MM.1S (cell line): ENCODE data around the gene TRIM39.

Source experiments
- EZH2 ChIP-seq: fragments of 300-600 bp; sonication (generic); optimal IDR thresholded peaks from 2 replicates; pipeline ENCODE3; 2017; ENCODE audit warnings: low read depth, mild to moderate bottlenecking, antibody characterized with exemption, low read length, mixed read lengths
- TF ChIP-seq, protein P1 (sequence below): fragments of 300-600 bp; sonication (generic); IDR thresholded peaks from 2 replicates; pipeline ENCODE4 v1.5.1; 2016; ENCODE audit warnings: antibody characterized with exemption, low read length, mixed read lengths

DNA sequence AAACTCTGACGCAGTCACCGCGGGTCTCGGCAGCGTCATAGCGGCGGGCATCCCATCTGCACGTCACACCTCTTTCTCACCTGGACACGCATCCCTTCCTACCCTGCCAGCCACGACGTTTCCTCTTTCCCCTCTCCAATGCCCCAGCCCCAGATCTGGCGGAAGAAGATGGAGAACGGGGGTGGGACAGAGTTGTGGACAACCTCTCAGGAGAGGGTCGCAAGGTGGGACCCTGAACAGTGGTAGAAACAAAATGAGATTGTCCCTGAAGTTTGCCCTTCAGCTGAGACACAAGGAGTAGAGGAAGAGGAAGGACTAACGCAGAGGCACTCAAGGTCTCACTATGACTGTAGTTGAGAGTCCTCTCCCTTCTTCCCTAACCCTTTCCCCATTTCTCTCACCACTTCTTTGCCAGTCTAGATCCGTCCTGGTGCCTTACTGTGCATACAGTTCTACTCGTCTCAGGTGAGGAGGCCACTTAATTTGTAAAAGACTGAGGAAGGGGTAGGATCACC, 562 bp downstream of the TRIM39 start:
- TF ChIP-seq, protein P1, sequence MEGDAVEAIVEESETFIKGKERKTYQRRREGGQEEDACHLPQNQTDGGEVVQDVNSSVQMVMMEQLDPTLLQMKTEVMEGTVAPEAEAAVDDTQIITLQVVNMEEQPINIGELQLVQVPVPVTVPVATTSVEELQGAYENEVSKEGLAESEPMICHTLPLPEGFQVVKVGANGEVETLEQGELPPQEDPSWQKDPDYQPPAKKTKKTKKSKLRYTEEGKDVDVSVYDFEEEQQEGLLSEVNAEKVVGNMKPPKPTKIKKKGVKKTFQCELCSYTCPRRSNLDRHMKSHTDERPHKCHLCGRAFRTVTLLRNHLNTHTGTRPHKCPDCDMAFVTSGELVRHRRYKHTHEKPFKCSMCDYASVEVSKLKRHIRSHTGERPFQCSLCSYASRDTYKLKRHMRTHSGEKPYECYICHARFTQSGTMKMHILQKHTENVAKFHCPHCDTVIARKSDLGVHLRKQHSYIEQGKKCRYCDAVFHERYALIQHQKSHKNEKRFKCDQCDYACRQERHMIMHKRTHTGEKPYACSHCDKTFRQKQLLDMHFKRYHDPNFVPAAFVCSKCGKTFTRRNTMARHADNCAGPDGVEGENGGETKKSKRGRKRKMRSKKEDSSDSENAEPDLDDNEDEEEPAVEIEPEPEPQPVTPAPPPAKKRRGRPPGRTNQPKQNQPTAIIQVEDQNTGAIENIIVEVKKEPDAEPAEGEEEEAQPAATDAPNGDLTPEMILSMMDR: no peak
- no peak for TF ChIP-seq EZH2
